Measurements from ENCODE around the gene CSF3R. TPM values are rescaled to one million over a fixed set of nuclear protein-coding genes. Genes with fewer than 3 reads are reported as not detected.

CSF3R gene
- total RNA-seq, 1 experiment from 2014 or later = not detected

DNA sequence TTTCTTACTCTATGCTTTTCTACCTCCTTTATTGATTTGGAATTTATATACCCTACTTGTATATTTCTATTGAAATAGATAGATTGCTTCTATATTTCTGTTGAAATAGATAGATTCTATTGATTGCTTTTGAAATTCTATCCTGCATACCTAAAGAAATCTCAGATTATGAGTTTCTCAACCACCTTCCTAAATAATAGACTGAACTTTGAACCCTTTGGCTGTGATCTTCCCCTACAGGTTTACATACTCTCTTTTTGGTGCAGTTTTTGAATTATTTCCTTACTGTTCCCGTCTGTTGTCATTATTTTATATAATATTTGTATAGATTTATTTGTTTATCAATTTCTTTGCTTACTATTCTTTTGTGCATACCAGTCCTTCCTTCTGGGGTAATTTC lies 20.4 kb upstream of the CSF3R start:
- H3K4me3 Mint-ChIP-seq = no peak overlapping the region

More for the DNA sequence above, 20.4 kb upstream of the CSF3R start:
- no peak overlapping the region for H2BK20ac ChIP-seq (ENCODE audit: low read depth, low read length, poor library complexity, severe bottlenecking)
- no peak overlapping the region for H2BK12ac ChIP-seq (ENCODE audit: insufficient read length, low read depth, low read length)
- no peak overlapping the region for H3K4ac ChIP-seq (ENCODE audit: low read depth, low read length)
- H4K91ac ChIP-seq (ENCODE audit: insufficient read length, low read depth, low read length) = no peak overlapping the region
- H3K14ac ChIP-seq (ENCODE audit: insufficient read depth, low read length) = no peak overlapping the region
- H3K79me1 ChIP-seq (ENCODE audit: insufficient read depth, low read depth, low read length, poor library complexity, severe bottlenecking) = no peaks in the 10 kb centered on the region
- no peak overlapping the region for H4K8ac ChIP-seq (replicated peaks; ENCODE audit: insufficient read length, low read depth, low read length)
- H3K4me1 ChIP-seq (ENCODE audit: insufficient read depth, low read length) = no peaks in the 10 kb centered on the region
- H3T11ph ChIP-seq (ENCODE audit: low read length) = no peak overlapping the region
- Mint-ChIP-seq H3K4me1 (peaks cover 1 to 8% of the 10 kb centered on the region in 2 experiments), H3K9me3 (no peaks in the 10 kb centered on the region), H3K27ac (no peak overlapping the region), H3K27me3 (ENCODE audit: low read depth) (peaks cover 15% of the 10 kb centered on the region), H3K36me3 (ENCODE audit: insufficient read depth in 1 of 3, low read depth in 3 of 3) (no peaks in the 10 kb centered on the region)
- H3K79me2 ChIP-seq (ENCODE audit: insufficient read depth, low read length) = no peaks in the 10 kb centered on the region
- H3K27me3 ChIP-seq (ENCODE audit: insufficient read depth, low read length) = no peaks in the 10 kb centered on the region
- no peak overlapping the region for H3K23ac ChIP-seq (ENCODE audit: insufficient read length, low read depth, low read length)
- H3K18ac ChIP-seq (ENCODE audit: insufficient read length, low read depth, low read length) = no peak overlapping the region
- no peak overlapping the region for H2BK15ac ChIP-seq (ENCODE audit: low read depth, low read length)
- H3K4me2 ChIP-seq (ENCODE audit: insufficient read depth, insufficient read length, low read length) = no peak overlapping the region
- no peak overlapping the region for H2BK120ac ChIP-seq (ENCODE audit: low read depth, low read length, poor library complexity, severe bottlenecking)
- no CpG with 5 or more reads among the region's 1 CpG for WGBS (ENCODE audit: extremely low coverage, insufficient read length, low lambda C conversion rate)
- H2AFZ ChIP-seq (ENCODE audit: low read length) = no peak overlapping the region
- H4K20me1 ChIP-seq (ENCODE audit: control insufficient read depth, insufficient read depth, insufficient read length) = no peaks in the 10 kb centered on the region
- no peak overlapping the region for H3K27ac ChIP-seq (ENCODE audit: insufficient read length, low read depth, low read length)
- no peak overlapping the region for H3K56ac ChIP-seq (ENCODE audit: insufficient read length, low read depth, low read length)
- no peaks in the 10 kb centered on the region for H3K9me3 ChIP-seq (ENCODE audit: control insufficient read depth, low read depth, low read length)
- H4K5ac ChIP-seq (ENCODE audit: insufficient read length, low read depth, low read length) = no peak overlapping the region
- no peaks in the 10 kb centered on the region for H3K23me2 ChIP-seq (ENCODE audit: insufficient read length, low read depth, low read length, poor library complexity, severe bottlenecking)
- no peak for DNase-seq
- H2AK5ac ChIP-seq (ENCODE audit: insufficient read length, low read length) = no peak overlapping the region
- H2BK5ac ChIP-seq (ENCODE audit: insufficient read length, low read length) = no peak overlapping the region
- no peak for TF ChIP-seq CTCF (conservative IDR thresholded peaks at IDR 0.05)
- no peak overlapping the region for H3K9ac ChIP-seq (ENCODE audit: extremely low read depth, insufficient read length, low read length)

All from H9 (cell line).